HG03159 (cell line): ENCODE data around the gene NAPEPLD.
"Not testable (repeated sequence)": the region's sequence is repeated elsewhere in the genome, so short reads cannot be mapped to it uniquely, and the experiment has no call there.

ENCODE experiments used
- ATAC-seq: cut with Tn5 transposase; IDR thresholded peaks from one replicate; pipeline ENCODE4 v1.9.1; 2021; ENCODE audit warnings: mild to moderate bottlenecking, moderate library complexity; ENCODE audit not compliant: unreplicated experiment

NAPEPLD gene

GRCh38 chr7:103144754-103145153, 4.1 kb downstream of the NAPEPLD start:
- ATAC-seq = not testable (repeated sequence)

GRCh38 chr7:103143868-103144267, 5.0 kb downstream of the NAPEPLD start:
- ATAC-seq = no peak

GRCh38 chr7:103142494-103142893, 6.4 kb downstream of the NAPEPLD start:
- ATAC-seq = no peak

GRCh38 chr7:103141753-103142404, 7.0 kb downstream of the NAPEPLD start:
- no peak for ATAC-seq

GRCh38 chr7:103140685-103141084, 8.2 kb downstream of the NAPEPLD start:
- no peak for ATAC-seq

GRCh38 chr7:103140061-103140460, 8.8 kb downstream of the NAPEPLD start:
- ATAC-seq = no peak

- no peak for ATAC-seq
Measured at GRCh38 chr7:103134836-103135554, 13.9 kb downstream of the NAPEPLD start.

GRCh38 chr7:103132995-103133688, 15.8 kb downstream of the NAPEPLD start:
- no peak for ATAC-seq

- ATAC-seq = no peak
Measured at GRCh38 chr7:103130901-103131624, 17.8 kb downstream of the NAPEPLD start.

GRCh38 chr7:103129702-103130549, 19.0 kb downstream of the NAPEPLD start:
- ATAC-seq = no peak

GRCh38 chr7:103127006-103127405, 21.9 kb downstream of the NAPEPLD start:
- ATAC-seq = no peak

- ATAC-seq = no peak
Measured at GRCh38 chr7:103124429-103124979, 24.4 kb downstream of the NAPEPLD start.

GRCh38 chr7:103123529-103123928, 25.4 kb downstream of the NAPEPLD start:
- no peak for ATAC-seq

GRCh38 chr7:103121641-103122040, 27.3 kb downstream of the NAPEPLD start:
- ATAC-seq = no peak

GRCh38 chr7:103120362-103120761, 28.5 kb downstream of the NAPEPLD start:
- ATAC-seq = no peak

GRCh38 chr7:103119791-103120291, 29.1 kb downstream of the NAPEPLD start:
- ATAC-seq = no peak

GRCh38 chr7:103117465-103117864, 31.4 kb downstream of the NAPEPLD start:
- no peak for ATAC-seq

GRCh38 chr7:103116991-103117390, 31.9 kb downstream of the NAPEPLD start:
- ATAC-seq = no peak

- ATAC-seq = no peak
Measured at GRCh38 chr7:103116511-103116910, 32.4 kb downstream of the NAPEPLD start.

GRCh38 chr7:103115771-103116170, 33.1 kb downstream of the NAPEPLD start:
- no peak for ATAC-seq
